Ovary (tissue), 3 donors: ENCODE data around the gene CCSER2.

Experiments used
- POLR2A ChIP-seq: fragments of 450-650 bp; IDR thresholded peaks from one replicate; pipeline ENCODE4 v1.6.1; 2017; ENCODE audit warnings: antibody characterized with exemption, mild to moderate bottlenecking, moderate library complexity
- TF ChIP-seq, protein P1 (sequence below), 3 donors: fragments of 450-650 bp in 2 of 3; fragments of 200-600 bp in 1 of 3; IDR thresholded peaks; one replicate each; pipeline versions ENCODE4 v1.5.1 to v1.8.0; 2016 to 2022; ENCODE audit warnings: antibody characterized with exemption in 3 of 3, mild to moderate bottlenecking in 1 of 3
- donor health status: DM: no; HTN: no; CAD: no.

DNA sequence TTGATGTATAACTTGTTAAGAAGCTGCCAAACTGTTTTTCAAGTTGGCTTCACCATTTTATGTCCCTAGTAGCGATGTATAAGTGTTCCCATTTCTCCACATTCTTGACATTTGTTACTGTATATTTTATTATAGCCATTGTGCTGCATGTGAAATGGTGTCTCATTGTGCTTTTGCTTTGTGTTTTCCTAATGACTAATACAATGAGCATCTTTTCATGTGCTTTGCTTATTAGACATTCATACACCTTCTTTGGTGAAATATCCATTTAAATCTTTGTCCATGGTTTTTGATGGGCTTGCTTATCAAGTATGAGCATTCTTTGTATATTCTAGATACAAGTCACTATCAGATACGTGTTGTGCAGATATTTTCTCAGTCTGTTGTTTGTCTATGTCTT is 203.0 kb downstream of the CCSER2 start:
- TF ChIP-seq, protein P1, sequence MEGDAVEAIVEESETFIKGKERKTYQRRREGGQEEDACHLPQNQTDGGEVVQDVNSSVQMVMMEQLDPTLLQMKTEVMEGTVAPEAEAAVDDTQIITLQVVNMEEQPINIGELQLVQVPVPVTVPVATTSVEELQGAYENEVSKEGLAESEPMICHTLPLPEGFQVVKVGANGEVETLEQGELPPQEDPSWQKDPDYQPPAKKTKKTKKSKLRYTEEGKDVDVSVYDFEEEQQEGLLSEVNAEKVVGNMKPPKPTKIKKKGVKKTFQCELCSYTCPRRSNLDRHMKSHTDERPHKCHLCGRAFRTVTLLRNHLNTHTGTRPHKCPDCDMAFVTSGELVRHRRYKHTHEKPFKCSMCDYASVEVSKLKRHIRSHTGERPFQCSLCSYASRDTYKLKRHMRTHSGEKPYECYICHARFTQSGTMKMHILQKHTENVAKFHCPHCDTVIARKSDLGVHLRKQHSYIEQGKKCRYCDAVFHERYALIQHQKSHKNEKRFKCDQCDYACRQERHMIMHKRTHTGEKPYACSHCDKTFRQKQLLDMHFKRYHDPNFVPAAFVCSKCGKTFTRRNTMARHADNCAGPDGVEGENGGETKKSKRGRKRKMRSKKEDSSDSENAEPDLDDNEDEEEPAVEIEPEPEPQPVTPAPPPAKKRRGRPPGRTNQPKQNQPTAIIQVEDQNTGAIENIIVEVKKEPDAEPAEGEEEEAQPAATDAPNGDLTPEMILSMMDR (IDR thresholded peaks at IDR 0.05): no peak
- TF ChIP-seq POLR2A: no peak
